Ovary (tissue), 3 donors: ENCODE data around the gene RHOXF1.

Experiments used
- CTCF ChIP-seq, 3 donors: fragments of 450-650 bp in 2 of 3; fragments of 200-600 bp in 1 of 3; IDR thresholded peaks; one replicate each; pipeline versions ENCODE4 v1.5.1 to v1.8.0; 2016 to 2022; ENCODE audit warnings: antibody characterized with exemption in 3 of 3, mild to moderate bottlenecking in 1 of 3
- EP300 ChIP-seq: sonication (generic); formaldehyde crosslinking; IDR thresholded peaks from one replicate; pipeline ENCODE4 v1.6.1; 2017; ENCODE audit warnings: antibody characterized with exemption
- donor health status: DM: no; HTN: no; CAD: no.

GRCh38 chrX:120125444-120125843 lies 9.7 kb upstream of the RHOXF1 start:
- TF ChIP-seq CTCF (IDR thresholded peaks at IDR 0.05) (no peak), EP300 (no peak)
